ENCODE data around the gene HS1BP3.

Gene HS1BP3

DNA sequence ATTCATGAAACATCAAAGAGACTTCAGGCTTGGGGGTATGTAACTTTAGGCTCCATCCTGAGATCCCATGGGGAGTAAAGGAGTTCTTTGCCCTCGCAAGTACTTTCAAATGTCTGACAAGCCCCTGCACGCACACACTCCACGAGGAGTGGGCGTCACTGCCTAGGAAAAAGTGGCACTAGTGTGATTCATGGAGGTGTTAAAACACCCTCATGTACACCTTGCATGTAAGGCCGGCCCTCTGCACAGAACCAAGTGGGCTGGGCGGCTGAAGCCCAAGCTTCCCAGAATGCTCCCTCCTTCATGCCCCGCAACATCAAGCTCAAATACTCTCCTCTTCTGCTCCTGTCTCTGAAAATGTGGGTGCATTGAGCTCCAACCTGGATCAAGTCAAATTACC lies 7.8 kb downstream of the HS1BP3 start:
- DNase-seq, result no peak

DNA sequence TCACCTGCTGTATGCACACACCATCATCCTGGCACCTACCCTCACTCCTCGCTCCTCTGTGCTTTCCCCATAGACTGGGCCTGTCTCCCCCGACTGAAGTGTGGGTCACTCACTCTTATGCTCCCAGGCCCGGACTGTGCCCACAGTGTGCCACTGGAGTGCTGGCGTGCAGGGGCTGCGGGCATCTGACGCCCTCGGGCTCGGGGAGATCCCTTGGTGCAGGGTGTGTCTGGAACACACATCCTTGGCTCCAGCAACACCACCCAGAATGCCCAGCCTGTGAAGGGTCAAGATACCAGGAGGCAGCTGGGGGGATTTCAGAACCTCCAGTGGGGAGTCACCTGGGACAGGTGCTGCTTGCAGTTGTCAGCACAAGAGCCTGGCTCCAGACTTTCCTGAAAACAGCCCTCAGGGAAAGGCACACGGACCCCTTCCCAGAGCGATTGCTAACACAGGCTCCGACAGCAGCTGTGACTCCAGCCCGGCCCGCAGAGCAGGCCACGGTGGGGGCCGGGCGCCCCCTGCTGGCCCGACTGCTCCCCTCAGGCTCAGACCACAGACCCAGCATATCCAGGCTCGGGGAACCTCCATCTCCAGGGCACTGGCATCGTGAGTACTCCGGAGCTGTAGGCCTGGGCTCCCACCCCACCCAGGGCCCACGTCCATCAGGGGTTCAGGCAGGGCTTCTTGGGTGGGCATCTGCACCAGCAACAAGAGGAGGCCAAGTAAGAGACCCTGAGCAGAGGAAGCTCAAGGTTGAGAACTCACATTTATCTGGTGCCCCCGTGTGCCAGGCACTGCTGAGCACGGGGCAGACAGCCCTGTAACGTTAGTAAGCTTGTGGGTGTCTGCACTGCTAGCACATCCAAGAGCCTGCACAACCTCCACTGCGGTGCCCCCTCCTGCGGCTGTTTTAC lies 8.6 kb downstream of the HS1BP3 start:
- DNase-seq, result peak; percentile 80

DNA sequence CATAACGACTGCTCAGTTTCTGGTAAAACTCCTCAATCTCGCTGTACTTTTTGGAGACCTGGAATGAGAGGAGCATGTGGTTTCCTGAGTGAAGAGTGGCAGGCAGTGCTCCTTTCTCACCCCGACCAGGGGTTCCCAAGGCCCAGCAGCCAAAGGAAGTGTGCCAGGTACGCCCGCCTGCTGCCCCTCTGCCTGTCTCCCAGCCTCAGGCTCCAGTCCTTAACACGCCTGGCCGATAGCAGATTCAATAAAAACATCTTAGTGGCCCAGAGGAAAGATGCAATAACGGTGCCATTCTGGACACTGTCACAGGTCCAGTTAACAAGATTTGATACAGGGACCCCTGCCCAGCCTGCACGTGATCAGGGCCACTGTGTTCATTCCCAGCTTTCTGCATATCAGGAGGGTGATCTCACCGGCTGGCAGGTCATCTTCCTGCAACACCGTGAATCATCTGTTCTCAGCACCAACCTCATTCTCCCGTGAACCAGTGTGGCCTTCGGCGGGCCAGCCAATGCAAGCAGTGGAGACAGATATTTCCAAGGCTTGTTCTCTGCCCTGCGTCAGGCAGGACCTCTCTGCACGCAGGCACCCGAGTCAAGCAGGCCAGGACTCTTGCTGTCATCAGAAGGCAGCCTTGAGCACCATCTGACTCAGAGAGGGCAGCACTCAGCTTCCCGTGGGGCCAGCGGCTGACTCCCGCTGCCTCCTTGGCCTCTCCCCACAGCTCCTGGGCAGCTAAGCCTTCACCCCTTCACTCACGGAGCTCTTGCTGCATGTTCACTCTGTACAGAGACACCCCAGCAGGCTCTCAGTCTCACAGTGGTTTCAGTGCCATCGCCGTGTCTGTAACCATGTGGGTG lies 9.5 kb downstream of the HS1BP3 start:
- DNase-seq, result no peak

DNA sequence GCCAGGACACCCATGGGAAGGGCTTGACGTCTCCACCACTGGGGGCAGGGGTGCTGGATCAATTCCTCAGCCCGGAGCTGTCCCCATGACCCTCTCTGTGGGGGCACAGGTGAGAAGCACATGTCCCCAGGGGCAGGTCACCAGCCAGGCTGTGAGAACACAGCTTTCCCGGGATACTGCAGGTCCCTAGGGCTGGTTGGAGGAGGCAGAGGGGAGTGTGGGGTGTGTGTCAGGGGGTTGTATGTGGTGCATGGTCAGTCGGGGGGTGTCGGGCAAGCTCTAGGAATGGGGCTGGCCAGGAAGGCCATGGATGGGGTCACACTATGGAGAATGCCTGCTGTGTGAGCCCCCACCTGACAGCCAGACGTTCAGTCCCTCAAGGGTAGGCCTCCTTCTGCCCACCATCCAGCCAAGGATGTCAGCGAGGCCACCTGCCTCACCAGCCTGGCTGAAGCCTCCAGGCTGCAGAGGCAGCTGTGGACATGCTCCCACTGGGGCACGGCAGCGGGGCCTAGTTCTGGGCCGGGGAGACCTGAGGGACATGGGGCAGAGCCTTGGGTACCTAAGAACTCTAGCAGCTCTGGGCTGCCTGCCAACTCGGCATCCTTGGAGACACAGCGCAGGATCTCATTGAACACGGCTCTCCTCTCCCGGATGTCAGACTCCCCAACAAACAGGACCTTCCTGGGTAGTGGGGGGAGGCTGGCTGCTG lies 10.3 kb downstream of the HS1BP3 start:
- DNase-seq, result no peak

DNA sequence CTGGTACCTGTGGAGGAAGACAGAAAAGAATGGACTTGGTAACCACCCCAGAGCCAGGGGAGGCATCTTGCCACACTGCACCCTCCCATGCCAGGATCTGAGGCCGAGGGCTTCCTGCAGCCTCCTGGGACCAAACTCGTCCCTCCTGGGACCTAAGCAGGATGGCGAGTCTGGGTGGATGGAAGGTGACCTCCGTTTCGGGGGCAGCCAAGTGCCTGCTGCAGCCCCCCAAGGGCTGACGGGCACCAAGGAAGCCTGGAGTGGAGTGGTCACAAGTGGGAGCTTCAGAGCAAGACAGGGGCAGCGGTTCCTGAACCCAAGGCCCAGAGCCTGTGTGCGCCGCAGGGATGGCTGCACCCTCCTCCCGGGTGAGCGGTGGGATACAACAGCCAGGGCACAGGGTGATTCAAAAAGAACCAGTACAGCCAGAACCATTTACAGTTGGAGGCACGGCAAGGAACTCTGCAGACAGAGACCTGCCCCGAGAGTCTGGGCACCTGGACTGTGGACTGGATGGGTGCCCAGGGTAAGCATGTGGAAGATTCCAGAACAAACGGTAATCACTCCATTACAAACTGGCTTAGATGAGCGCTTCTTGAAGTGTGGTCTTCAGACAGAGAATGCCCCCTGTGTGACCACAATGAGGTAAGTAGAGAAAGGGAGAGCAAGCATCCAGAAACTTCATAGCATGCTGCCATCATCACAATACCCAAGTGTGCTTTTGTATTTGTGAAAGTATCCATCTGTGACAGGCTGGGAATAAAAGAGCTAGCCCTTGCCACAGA lies 12.1 kb downstream of the HS1BP3 start:
- DNase-seq, result no peak

DNA sequence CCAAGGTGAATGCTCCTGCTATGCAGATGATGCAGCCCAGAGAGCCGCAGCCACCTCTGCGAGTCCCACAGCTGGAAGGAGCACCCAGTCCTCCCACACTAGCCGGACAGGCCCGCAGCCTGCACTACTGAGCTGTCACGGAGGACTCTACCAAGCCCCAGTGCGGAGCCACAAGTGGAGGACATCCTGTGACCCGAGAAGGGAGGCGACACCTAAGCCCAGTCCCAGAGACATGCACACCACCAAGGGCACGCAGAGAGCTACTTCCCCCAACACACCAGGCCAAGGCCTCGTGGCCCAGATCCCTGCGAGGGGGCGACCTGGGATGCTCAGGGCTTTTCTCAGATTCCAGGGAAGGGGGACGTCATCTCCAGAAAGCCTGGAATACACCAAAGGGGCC lies 12.9 kb downstream of the HS1BP3 start:
- DNase-seq, result no peak

DNA sequence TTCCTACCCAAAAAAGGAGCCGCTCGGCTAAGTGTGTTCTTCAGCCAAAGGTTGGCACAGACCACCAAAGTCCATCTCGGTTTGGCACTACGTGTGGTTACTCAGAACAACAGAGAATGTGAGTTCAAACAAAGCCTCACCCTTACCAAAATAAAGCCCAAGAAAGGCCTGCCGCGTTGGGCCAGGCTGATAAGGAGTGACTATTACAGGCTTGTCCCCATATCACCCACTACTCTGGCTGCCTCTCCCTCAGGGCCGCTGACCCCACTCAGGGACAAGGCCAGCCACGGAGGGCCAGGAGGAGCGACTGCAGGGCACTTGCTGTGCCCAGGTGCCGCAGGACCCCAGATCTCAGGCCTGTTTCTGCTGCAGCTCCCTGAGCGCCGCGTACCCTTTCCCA lies 13.8 kb downstream of the HS1BP3 start:
- no peak for DNase-seq

DNA sequence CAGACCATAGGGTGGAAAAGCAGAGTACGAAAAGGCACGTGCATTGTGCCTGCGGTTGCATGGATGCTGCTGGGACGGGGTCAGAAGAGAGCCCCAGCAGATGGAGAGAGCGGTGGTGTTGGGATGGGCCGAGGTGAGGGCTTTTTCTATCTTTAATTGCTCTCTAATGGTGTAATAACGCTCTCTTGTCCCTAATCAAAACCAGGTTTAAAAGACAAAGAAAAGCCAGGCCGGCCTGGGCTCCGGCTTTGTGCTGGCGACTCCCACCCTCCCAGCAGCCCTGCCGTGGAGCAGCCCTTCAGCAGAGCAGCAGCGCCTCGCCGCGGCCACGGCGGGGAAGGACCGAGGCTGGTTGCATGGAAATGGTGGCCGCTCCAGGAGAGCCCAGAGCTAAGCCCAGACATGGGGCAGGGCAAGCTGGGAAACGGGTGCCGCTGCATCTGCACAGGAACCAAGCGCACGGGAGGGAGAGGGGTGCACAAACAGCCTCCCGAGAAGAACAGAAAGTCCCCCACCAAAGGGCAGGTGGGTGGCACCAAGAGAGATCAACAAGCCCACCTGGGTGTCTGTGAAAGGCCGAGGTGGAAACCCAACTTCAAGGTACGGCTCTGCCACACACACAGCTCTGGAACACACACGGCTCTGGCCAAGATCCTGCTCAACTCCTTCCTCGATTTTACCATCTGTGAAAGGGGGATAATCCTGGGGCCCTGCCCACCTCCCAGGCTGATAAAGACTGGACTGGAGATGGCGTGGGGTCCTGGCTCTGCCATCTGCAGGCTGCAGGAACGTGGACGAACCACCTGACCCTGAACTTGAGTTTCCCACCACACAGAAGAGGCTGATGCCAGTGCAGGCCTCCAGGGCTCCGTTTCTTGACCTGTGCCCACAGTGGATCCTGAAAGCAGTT lies 15.0 kb downstream of the HS1BP3 start:
- DNase-seq, result peak; percentile 63

DNA sequence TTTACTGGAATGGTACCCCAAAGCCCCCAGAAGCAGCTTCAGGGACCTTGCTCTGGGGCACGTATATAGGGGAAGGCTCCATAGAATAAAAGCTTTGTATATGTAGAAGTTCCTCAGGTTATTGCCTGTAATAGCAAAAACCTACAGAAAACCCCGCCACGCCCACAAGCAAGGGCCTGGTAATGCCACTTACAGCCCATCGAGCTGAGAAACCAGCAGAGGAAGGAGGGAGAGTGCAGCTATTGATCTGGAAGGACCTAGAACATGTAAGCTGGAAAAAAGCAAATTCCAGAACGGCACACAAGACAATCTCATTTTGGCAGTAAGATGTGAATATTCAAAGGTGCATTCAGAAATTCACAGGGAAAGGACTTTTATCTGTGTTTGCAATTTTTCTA lies 15.8 kb downstream of the HS1BP3 start:
- DNase-seq, result no peak

DNA sequence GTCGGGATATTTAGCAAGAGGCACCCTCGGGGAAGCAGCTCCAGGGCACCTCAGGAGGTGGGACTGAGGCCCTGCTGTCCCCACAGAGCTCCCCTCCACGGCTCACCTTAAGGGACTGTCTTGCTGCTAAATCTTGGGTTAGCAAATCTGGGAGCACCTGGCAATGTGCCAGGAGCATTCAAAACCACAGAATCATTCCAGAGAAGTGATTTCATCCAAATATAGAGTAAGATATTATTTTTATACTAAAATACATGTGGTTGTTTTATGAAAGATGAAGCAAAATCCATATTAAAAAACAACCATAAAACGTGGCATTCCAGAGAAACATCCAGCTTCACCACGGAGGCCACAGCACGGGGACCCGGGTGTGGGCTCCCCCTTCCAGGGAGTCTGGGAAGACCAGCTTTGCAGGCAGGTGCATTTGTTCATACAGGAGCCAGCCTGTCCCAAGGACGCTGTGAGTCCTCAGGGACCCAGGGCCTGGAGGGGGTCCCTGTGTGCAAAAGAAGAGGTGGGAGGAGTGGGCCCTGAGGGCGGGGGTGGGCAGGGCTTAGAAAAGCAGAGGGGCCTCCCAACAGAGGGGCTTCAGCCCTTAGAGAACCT lies 16.3 kb downstream of the HS1BP3 start:
- DNase-seq, result no peak

DNA sequence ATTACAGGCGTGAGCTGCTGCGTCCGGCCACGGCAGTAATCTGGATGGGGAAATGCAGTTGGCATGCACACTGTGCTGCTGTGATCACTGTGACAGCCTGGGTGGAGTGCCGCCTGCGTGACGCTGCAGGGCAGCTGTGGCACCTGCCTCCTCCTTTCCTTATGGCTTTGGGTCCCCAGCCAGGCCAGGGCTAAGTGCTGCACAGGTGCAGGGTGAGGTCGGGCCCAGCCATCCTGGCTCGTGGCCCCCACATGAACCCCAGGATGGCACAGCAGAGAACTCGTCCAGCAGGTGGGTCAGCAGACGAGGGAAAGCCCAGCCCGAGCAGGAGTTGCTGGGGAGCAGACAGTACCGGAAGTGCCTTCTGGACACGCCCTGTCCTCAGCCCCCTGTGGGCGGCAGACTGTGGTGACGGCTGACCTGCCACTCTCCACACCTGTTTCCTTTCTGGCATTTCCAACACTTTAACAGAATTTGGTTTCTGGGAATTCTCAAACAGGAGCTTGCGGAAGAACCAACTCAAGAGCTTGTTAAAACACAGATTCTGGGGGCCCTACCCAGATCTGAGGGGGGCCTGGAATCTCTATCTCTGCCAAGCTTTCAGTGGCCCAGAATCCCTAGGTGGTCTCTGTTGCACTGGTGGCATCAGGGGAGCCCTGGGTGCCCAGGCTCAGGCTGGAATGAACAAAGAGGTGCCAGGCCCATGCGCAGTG lies 16.9 kb downstream of the HS1BP3 start:
- no peak for DNase-seq

DNA sequence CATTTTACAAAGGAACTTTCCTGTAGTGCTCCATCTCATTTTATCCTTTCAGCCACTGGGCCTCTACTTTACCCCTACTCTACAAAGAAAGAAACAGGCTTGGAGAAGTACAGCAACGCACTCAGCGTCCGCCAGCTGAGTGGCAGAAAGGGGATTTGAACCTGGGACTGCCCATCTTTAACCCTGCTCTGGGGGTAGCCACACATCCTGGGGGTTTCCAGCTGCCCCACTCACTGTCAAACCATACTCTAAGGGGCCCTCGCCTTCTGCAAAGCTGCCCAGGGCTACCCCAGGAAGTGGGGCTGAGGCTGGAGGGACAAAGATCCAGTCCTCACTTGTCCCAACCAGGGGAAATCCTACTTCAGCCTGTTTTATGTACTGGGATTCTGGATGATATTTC lies 17.9 kb downstream of the HS1BP3 start:
- no peak for DNase-seq

DNA sequence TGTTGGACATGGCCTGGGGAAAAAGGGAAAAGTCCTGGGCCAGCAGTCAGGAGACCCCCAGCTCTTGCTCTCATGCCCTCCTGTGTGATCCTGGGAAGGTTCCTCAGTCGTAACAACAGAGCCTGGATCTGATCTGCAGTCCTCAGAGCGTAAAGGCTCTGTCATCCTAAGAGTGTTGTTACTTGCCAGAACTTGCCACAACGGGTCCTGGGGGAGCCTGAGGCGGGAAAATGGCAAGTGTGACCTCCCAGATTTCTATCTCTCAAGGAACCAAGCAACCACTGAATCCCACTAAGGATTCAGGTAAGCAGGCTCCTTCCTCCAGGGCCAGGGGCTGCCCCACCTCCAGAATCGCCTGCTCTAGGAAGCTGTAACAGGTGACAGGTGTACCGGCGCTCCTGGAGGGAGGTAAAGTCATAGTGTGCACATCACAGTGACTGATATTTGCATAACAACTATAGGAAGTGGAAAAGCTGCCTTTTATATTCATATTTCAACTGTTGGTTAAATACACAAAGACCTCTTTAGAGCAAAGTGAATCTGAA lies 18.4 kb downstream of the HS1BP3 start:
- DNase-seq, result no peak

DNA sequence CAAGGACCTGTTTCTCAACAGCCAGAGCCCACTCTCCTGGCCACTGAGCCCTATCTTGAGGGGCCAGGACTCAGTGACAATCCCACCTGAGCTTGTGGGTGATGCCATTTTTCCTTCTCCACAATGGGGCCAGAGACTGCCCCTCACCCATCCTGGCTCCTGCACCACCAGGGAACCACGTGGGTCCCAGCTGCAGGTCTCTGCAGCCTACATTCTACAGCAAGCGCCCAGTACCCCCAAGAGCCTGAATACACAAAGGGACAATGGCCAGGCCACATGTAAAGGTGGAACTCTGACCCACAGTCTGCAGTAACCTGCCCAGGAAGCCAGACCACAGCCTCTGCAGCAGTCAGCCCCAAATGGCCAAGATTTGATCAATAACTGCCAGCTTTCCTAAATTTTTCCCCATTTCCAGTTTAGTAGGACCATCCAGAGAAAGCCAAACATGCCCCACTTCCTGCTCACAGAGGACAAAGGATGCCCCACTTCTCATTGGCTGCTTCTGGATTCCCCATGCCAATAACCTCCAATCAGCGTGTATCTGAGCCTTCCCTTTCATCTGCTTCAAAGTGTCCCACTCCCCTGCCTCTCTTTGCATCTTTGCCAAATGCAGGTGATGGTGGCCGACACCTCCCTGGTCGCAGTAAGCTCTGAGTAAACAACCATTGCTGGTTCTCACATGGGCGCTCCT lies 19.1 kb downstream of the HS1BP3 start:
- DNase-seq, result no peak

DNA sequence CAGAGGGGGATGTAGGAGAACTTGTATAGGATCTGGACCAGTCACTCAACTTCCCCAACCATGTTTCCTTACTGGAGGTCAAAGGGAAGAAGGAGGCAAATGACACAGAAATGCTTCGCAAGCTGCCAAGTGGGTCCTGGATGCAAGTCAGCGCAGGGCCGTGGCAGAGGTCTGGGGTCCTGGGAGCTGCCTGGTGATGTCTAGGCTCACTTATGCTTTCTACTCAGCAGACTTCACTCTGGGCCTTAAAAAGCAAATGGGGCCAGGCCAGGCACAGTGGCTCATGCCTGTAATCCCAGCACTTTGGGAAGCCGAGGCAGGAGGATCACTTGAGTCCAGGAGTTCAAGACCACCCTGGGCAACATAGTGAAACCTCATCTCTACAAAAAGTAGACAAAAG lies 19.9 kb downstream of the HS1BP3 start:
- DNase-seq, result no peak

DNA sequence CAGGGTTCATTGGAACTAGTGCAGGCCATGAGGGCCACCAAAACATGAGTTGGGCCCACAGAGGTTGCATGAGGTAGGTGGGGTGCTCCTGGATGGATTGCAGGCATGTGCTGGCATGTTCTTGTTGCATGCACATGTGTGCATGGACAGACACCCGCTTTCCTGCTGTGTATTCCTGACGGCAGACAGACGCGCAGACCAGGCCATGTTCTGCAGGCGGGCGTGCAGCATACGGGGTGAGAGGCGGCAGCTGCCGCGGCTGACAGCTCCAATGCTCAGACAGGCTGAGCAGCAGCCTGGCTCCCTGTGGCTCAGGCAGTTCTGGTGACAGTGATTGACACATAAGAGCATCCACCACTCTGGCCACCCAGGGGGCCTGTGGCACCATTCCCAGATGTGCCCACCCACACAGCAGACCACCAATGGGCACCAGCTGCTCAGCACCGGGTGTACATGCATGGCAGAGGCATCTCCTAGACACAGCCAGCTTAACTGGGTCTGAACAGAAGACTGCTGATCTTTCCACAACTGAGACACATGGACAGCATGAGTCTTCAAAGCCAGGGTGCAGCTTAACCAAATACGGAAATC lies 21.2 kb downstream of the HS1BP3 start:
- DNase-seq, result no peak

DNA sequence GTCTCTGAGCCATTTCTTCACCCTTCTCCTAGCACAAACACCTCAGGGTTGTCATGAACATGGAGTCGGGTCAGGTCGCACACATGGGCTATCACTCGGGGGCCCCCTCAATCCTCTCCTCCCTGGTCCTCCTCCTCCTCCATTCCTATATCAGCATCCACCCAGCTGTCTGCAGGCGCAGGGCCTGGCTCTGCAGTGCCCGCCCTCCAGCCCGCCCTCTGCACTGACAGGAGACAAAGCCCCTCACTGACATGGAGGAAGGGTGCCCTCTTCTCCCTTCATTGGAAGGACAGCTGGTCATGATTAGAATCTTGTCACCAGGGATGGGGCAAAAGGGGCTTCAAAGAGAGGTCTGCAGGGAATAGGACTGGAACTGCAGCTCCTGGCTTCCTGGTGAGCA lies 21.7 kb downstream of the HS1BP3 start:
- no peak for DNase-seq

DNA sequence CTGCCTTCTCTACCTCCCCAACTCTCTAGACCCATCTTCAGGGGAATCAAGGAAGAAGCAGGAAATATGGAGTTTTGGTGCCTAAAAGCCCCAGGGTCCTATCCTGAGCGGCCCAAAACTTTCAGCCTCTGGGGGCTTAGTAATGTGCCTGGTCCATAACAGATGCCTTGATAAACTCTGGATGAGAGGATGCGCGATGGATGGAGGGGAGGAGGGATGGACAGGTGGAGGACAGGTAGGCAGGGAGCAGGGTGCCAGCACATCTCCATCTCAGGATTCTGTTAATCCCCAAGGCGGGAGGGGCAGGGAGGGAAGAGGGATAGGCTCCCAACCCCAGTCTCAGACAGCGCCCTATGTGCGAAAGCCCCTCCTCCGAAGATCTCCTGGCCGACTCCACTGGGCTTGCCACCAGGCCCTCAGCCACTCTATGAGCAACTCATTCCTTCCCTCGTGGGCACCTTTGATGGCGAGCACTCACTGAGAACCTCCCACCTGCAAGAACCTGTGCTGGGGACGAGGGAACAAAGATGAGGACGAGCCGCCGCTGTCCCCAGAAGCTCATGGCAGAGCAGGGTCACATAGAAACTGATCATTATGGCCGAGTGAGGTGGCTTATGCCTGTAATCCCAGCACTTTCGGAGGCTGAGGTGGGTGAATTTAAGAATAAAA lies 23.1 kb downstream of the HS1BP3 start:
- no peak for DNase-seq
